Astrocyte of the spinal cord (primary cell): ENCODE measurements around the gene CCR5.

Experiments used
- DNase-seq: peaks from one replicate; pipeline ENCODE4 v3.0.0; 2011; ENCODE audit warnings: low read depth, low spot score
- H3K4me3 ChIP-seq: 2 replicates; pipeline ENCODE4 v1.5.1; 2011; ENCODE audit warnings: low read depth, mild to moderate bottlenecking, low read length, moderate library complexity
- in situ Hi-C: cut with HindIII; loops from 2 replicates; pipeline ENCODE4 v1.10.0; 2017; ENCODE audit warnings: low sequenced_read_pairs
- TF ChIP-seq, protein P1 (sequence below): IDR thresholded peaks from 2 replicates; pipeline ENCODE4 v1.5.1; 2012; ENCODE audit warnings: low read depth, mild to moderate bottlenecking, low read length, inconsistent platforms

Gene CCR5

DNA sequence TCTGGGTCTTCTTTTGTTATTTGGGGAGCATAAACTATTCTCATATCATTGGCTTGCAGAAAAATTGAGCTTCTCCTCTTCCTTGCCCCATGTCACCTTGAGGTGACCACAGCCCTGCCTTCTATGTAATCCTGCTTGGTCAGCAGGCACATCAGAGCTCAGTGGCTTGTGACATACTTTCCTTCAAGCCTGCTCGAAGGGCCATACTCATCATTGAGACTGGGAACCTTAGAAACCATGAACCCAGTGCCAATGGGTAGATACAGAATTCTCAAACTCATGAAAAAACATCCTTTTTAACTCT is 20.5 kb upstream of the CCR5 start:
- in situ Hi-C loops = no loop called here
- TF ChIP-seq, protein P1, sequence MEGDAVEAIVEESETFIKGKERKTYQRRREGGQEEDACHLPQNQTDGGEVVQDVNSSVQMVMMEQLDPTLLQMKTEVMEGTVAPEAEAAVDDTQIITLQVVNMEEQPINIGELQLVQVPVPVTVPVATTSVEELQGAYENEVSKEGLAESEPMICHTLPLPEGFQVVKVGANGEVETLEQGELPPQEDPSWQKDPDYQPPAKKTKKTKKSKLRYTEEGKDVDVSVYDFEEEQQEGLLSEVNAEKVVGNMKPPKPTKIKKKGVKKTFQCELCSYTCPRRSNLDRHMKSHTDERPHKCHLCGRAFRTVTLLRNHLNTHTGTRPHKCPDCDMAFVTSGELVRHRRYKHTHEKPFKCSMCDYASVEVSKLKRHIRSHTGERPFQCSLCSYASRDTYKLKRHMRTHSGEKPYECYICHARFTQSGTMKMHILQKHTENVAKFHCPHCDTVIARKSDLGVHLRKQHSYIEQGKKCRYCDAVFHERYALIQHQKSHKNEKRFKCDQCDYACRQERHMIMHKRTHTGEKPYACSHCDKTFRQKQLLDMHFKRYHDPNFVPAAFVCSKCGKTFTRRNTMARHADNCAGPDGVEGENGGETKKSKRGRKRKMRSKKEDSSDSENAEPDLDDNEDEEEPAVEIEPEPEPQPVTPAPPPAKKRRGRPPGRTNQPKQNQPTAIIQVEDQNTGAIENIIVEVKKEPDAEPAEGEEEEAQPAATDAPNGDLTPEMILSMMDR = no peak
- DNase-seq = no peak
- no peak overlapping the region for H3K4me3 ChIP-seq

DNA sequence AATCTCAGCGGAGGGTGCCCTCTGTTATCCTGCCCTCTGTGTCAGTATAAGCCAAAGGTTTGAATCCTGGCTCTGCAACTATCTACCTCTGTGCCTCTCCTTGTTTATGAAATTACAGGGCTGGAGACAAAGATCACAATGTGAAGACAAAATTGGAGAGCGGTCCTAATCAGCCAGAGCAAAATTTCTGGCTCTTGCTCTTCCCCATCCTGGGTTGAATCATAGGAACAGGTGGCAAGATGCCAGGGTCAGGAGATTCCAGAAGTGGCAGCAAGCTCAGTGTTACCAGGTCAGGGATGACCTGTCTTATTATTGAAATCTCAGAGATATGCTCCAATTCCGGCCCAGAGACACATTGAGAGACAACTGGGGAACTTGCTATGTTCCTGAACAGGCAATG is 19.1 kb upstream of the CCR5 start:
- in situ Hi-C loops = no loop called here
- no peak overlapping the region for H3K4me3 ChIP-seq
- TF ChIP-seq, protein P1 = no peak
- DNase-seq = no peak

DNA sequence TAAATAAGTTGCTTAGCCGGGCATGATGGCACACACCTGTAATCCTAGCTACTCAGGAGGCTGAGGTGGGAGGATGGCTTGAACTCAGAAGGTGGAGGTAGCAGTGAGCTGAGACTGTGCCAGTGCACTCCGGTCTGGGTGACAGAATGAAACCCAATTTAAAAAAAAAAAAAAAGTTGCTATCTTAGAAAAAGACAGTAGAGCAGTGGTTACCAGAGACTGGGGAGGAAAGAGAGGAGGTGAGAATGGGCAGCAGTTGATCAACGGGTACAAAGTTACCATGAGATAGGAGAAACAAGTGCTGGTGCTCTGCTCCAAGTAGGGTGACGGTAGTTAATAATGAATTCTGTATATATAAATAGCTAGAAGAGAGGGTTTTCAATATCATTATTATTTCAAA is 17.7 kb upstream of the CCR5 start:
- DNase-seq = no peak
- TF ChIP-seq, protein P1 = no peak
- no peak overlapping the region for H3K4me3 ChIP-seq
- in situ Hi-C loops = no loop called here

DNA sequence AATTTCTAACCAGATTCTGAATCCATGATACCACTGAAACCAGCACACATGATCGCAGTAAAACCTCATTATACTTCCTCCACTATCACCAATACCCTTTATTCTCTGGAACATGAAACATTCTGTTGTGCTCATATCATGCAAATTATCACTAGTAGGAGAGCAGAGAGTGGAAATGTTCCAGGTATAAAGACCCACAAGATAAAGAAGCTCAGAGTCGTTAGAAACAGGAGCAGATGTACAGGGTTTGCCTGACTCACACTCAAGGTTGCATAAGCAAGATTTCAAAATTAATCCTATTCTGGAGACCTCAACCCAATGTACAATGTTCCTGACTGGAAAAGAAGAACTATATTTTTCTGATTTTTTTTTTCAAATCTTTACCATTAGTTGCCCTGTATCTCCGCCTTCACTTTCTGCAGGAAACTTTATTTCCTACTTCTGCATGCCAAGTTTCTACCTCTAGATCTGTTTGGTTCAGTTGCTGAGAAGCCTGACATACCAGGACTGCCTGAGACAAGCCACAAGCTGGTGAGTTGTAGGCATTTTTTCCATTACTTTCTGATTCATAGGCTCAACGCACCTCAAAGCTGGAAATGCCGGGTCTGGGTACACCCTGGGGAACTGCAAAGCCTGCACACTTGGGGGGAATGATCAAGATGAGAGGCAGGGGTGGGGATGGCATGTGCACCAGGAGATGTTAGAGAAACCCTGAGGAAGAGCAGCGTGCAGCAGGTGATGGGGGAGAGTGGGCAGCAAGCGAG is 16.9 kb upstream of the CCR5 start, which contains the start of gene CCR2:
Gene CCR2 (plus strand): TSS at position 465 of the 764 bp plus-strand sequence. CDS start 3,417 bp downstream, outside the sequence.
- no peak within 1 kb of the TSS for H3K4me3 ChIP-seq
- in situ Hi-C loops = no loop called here
- TF ChIP-seq, protein P1 = no peak
- DNase-seq = no peak

DNA sequence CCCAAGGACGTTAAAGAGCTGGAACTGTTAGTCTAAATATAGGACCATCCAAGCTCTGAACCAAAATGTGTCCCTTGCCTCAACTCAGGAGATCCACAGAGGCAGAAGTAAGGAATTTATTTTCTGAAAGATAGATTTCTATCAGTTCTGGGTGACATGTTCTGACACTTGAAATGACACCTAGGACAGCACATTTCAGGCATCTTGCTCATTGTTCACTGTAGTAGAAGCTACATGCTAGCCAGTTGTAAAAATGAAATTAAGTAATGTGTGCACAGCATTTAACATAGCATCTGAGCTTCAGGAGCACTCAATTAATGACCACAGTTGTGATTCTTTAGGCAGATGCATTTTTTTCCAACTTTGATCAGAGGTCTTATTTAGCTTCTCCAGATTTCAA is 16.3 kb upstream of the CCR5 start:
- H3K4me3 ChIP-seq = no peak overlapping the region
- TF ChIP-seq, protein P1 = no peak
- DNase-seq = no peak
- in situ Hi-C loops = no loop called here

DNA sequence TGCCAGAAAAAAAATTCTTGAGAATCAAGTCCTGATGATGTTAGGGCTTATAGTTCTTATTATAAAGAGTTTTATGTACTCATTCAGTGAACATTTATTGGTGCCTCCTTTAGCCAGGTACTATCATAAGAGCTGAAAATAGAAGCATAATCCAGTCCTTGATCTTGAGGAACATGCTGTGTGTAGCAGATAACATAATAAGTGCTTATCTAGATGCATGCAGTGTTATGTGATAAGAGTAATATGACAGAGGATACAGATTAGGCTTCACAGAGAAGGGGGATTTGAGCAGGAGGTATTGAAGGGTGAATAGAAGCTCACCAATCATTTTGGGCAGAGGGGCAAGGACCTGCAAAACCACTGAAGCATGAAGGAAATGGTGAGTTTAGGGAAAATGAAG is 15.8 kb upstream of the CCR5 start:
- in situ Hi-C loops = no loop called here
- no peak overlapping the region for H3K4me3 ChIP-seq
- TF ChIP-seq, protein P1 = no peak
- no peak for DNase-seq
